Upper lobe of right lung (tissue), 1 donor: ENCODE measurements around the gene VAPB. TPM values are rescaled to one million over a fixed set of nuclear protein-coding genes. Genes with fewer than 3 reads are reported as not detected.

ENCODE experiments used
- ATAC-seq: fragments of 200-7000 bp; cut with Tn5 transposase; one replicate; pipeline ENCODE4 v1.9.1; 2020; ENCODE audit warnings: mild to moderate bottlenecking, moderate library complexity
- DNase-seq: peaks from one replicate; pipeline ENCODE4 v3.0.0-alpha.2; 2020
- H3K27ac ChIP-seq: fragments of 200-600 bp; one replicate; pipeline ENCODE4 v1.8.0; 2022
- H3K27me3 ChIP-seq: fragments of 200-600 bp; one replicate; pipeline ENCODE4 v1.8.0; 2022; ENCODE audit warnings: mild to moderate bottlenecking
- H3K36me3 ChIP-seq: fragments of 200-600 bp; one replicate; pipeline ENCODE4 v1.8.0; 2022
- H3K4me1 ChIP-seq: fragments of 200-600 bp; one replicate; pipeline ENCODE4 v1.8.0; 2022
- H3K4me3 ChIP-seq: fragments of 200-600 bp; one replicate; pipeline ENCODE4 v1.8.0; 2022; ENCODE audit warnings: mild to moderate bottlenecking
- H3K9me3 ChIP-seq: fragments of 200-600 bp; one replicate; pipeline ENCODE4 v1.8.0; 2022
- CTCF ChIP-seq: fragments of 200-600 bp; IDR thresholded peaks from one replicate; pipeline ENCODE4 v1.8.0; 2022; ENCODE audit warnings: antibody characterized with exemption
- intact Hi-C: fragments of 100-400 bp; cut with DNase I; formaldehyde crosslinking; loops from one replicate; pipeline ENCODE4 v1.11.0; 2022
- total RNA-seq: library from RNA; stranded (reverse); fragmentation: NEBNext Ultra II Directional; extraction: Animal tissue kit (Norgen Biotek cat#: 25700); gene quantifications from one replicate; pipeline ENCODE4 v1.2.1, GENCODE V29; 2021
- donor health status: DM: no; HTN: yes; CAD: no; lungs with severe emphysema.

VAPB gene
- total RNA-seq, 1 donor from 2014 or later = 47.8 TPM

- no peak overlapping the region for H3K4me3 ChIP-seq
Observed at GRCh38 chr20:58486207-58486606, 97.2 kb downstream of the VAPB start.

GRCh38 chr20:58492074-58492718 is 103.2 kb downstream of the VAPB start:
- no peak overlapping the region for H3K27ac ChIP-seq
- intact Hi-C loops = no loop called here
- TF ChIP-seq CTCF = no peak
- no peaks in the 10 kb centered on the region for H3K27me3 ChIP-seq
- H3K36me3 ChIP-seq = no peaks in the 10 kb centered on the region
- DNase-seq (no peak), ATAC-seq (no peak)
- no peaks in the 10 kb centered on the region for H3K9me3 ChIP-seq
- no peak overlapping the region for H3K4me3 ChIP-seq
- H3K4me1 ChIP-seq = no peaks in the 10 kb centered on the region

More at GRCh38 chr20:58486207-58486606, 97.2 kb downstream of the VAPB start:
- TF ChIP-seq CTCF = no peak
- DNase-seq (no peak), ATAC-seq (no peak)
- H3K27me3 ChIP-seq = no peaks in the 10 kb centered on the region
- no peaks in the 10 kb centered on the region for H3K36me3 ChIP-seq
- no peaks in the 10 kb centered on the region for H3K4me1 ChIP-seq
- intact Hi-C loops = no loop called here
- H3K9me3 ChIP-seq = peaks cover 6% of the 10 kb centered on the region
- H3K27ac ChIP-seq = no peak overlapping the region

GRCh38 chr20:58492795-58493524 is 103.9 kb downstream of the VAPB start:
- TF ChIP-seq CTCF = no peak
- Histone ChIP-seq H3K9me3 (no peaks in the 10 kb centered on the region), H3K36me3 (no peaks in the 10 kb centered on the region), H3K4me1 (no peaks in the 10 kb centered on the region), H3K27me3 (no peaks in the 10 kb centered on the region), H3K27ac (no peak overlapping the region), H3K4me3 (no peak overlapping the region)
- ATAC-seq (no peak), DNase-seq (no peak)
- intact Hi-C loops = no loop called here

- Histone ChIP-seq H3K9me3 (no peaks in the 10 kb centered on the region), H3K36me3 (no peaks in the 10 kb centered on the region), H3K4me3 (no peak overlapping the region), H3K27ac (no peak overlapping the region), H3K4me1 (no peaks in the 10 kb centered on the region), H3K27me3 (no peaks in the 10 kb centered on the region)
- intact Hi-C loops = no loop called here
- DNase-seq = no peak
- ATAC-seq = no peak
- no peak for TF ChIP-seq CTCF
Observed at GRCh38 chr20:58494923-58495622, 106.0 kb downstream of the VAPB start.

GRCh38 chr20:58495623-58496428 is 106.8 kb downstream of the VAPB start:
- no peaks in the 10 kb centered on the region for H3K27me3 ChIP-seq
- intact Hi-C loops = no loop called here
- H3K36me3 ChIP-seq = no peaks in the 10 kb centered on the region
- ATAC-seq = no peak
- DNase-seq = no peak
- TF ChIP-seq CTCF = no peak
- no peak overlapping the region for H3K4me3 ChIP-seq
- H3K4me1 ChIP-seq = no peaks in the 10 kb centered on the region
- H3K27ac ChIP-seq = no peak overlapping the region
- H3K9me3 ChIP-seq = no peaks in the 10 kb centered on the region
